ENCODE results near the gene IGF1R.

GRCh38 chr15:98755781-98756180, 107.4 kb downstream of the IGF1R start:
- TF ChIP-seq CTCF (IDR thresholded peaks at IDR 0.05), result no peak
- no peak for TF ChIP-seq EZH2 (IDR thresholded peaks at IDR 0.05)

All from neural progenitor cell (in vitro differentiated cells).